HepG2 (cell line): ENCODE data around the gene THSD1. TPM values are rescaled to one million over a fixed set of nuclear protein-coding genes. Genes with fewer than 3 reads are reported as not detected.
A peak's percentile ranks its signal among the peaks of the same experiment; 100 is the strongest.

Experiments
- ARNTL ChIP-seq: sonication (generic); formaldehyde crosslinking; IDR thresholded peaks from 2 replicates; pipeline ENCODE4 v1.4.0; 2020; ENCODE audit warnings: mild to moderate bottlenecking, missing genetic modification reagents
- FOXK2 ChIP-seq: fragments of 450-650 bp; IDR thresholded peaks from 2 replicates; pipeline ENCODE4 v1.6.1; 2016
- HHEX ChIP-seq: IDR thresholded peaks from 2 replicates; pipeline ENCODE4 v1.6.1; 2016; ENCODE audit warnings: control low read depth
- KDM3A ChIP-seq: IDR thresholded peaks from 2 replicates; pipeline ENCODE4 v1.6.1; 2018; ENCODE audit warnings: low read depth, missing compliant biosample characterization
- PLRG1 ChIP-seq: fragments of 450-650 bp; conservative IDR thresholded peaks from 2 replicates; pipeline ENCODE4 v1.6.1; 2016
- SMAD9 ChIP-seq: sonication (generic); formaldehyde crosslinking; IDR thresholded peaks from 2 replicates; pipeline ENCODE4 v1.5.1; 2020; ENCODE audit warnings: mild to moderate bottlenecking, missing genetic modification reagents
- ZBTB7A ChIP-seq: sonication (generic); formaldehyde crosslinking; IDR thresholded peaks from 2 replicates; pipeline ENCODE4 v1.8.0; 2022; ENCODE audit warnings: mild to moderate bottlenecking, missing genetic modification reagents
- ZNF12 ChIP-seq: sonication (generic); formaldehyde crosslinking; IDR thresholded peaks from 2 replicates; pipeline ENCODE4 v1.5.0; 2020; ENCODE audit warnings: missing genetic modification reagents
- ZNF180 ChIP-seq: sonication (generic); formaldehyde crosslinking; IDR thresholded peaks from 2 replicates; pipeline ENCODE4 v1.4.0; 2020; ENCODE audit warnings: low read depth, missing genetic modification reagents, borderline replicate concordance
- ZNF251 ChIP-seq: sonication (generic); formaldehyde crosslinking; IDR thresholded peaks from 2 replicates; pipeline ENCODE4 v1.9.0; 2021; ENCODE audit warnings: mild to moderate bottlenecking, missing genetic modification reagents
- ZNF589 ChIP-seq: sonication (generic); formaldehyde crosslinking; conservative IDR thresholded peaks from 2 replicates; pipeline ENCODE4 v1.8.0; 2022; ENCODE audit warnings: mild to moderate bottlenecking, moderate library complexity, missing genetic modification reagents
- ZNF777 ChIP-seq: sonication (generic); formaldehyde crosslinking; IDR thresholded peaks from 2 replicates; pipeline ENCODE4 v1.4.0; 2020; ENCODE audit warnings: missing genetic modification reagents
- polyA plus RNA-seq, 8 experiments: library from polyadenylated mRNA; depleted of rRNA in 3 of 8; stranded (reverse) in 7 of 8; unstranded in 1 of 8; fragments of >200 nt; fragmentation: Illumina TruSeq in 4 of 8; extraction: Trizol in 4 of 8; gene quantifications; 2 replicates each; pipeline versions ENCODE4 v1.2.1 to v1.2.3, GENCODE V29; 2011 to 2016; ENCODE audit warnings: low read depth in 4 of 8, missing spikeins in 1 of 8, mixed read lengths in 1 of 8; ENCODE audit not compliant: insufficient read depth in 1 of 8
- total RNA-seq, 5 experiments: library from RNA; depleted of rRNA; stranded (reverse); fragments of >200 nt; fragmentation: Illumina TruSeq; extraction: Trizol; gene quantifications; 2 replicates each; pipeline ENCODE4 v1.2.3, GENCODE V29; 2016; ENCODE audit warnings: low read depth in 1 of 5
- TF ChIP-seq, protein P1 (sequence below): sonication (generic); formaldehyde crosslinking; IDR thresholded peaks from 2 replicates; pipeline ENCODE4 v1.5.0; 2020; ENCODE audit warnings: missing genetic modification reagents
- TF ChIP-seq, protein P2 (sequence below): sonication (generic); formaldehyde crosslinking; IDR thresholded peaks from 2 replicates; pipeline ENCODE4 v1.4.0; 2020; ENCODE audit warnings: missing genetic modification reagents, mild to moderate bottlenecking, borderline replicate concordance
- TF ChIP-seq, protein P3 (sequence below): sonication (generic); formaldehyde crosslinking; conservative IDR thresholded peaks from 2 replicates; pipeline ENCODE4 v1.5.0; 2020; ENCODE audit warnings: missing genetic modification reagents
- TF ChIP-seq, protein P4 (sequence below): sonication (generic); formaldehyde crosslinking; IDR thresholded peaks from 2 replicates; pipeline ENCODE4 v1.4.0; 2020; ENCODE audit warnings: mild to moderate bottlenecking, missing genetic modification reagents
- TF ChIP-seq, protein P5 (sequence below): sonication (generic); formaldehyde crosslinking; conservative IDR thresholded peaks from 2 replicates; pipeline ENCODE4 v1.4.0; 2020; ENCODE audit warnings: missing genetic modification reagents

The THSD1 gene
- total and polyA plus RNA-seq, 2 of the 13 experiments (the other 11 are each of a cell fraction or from before 2014, with no cell fraction given), result 0.11 to 0.15 TPM

DNA sequence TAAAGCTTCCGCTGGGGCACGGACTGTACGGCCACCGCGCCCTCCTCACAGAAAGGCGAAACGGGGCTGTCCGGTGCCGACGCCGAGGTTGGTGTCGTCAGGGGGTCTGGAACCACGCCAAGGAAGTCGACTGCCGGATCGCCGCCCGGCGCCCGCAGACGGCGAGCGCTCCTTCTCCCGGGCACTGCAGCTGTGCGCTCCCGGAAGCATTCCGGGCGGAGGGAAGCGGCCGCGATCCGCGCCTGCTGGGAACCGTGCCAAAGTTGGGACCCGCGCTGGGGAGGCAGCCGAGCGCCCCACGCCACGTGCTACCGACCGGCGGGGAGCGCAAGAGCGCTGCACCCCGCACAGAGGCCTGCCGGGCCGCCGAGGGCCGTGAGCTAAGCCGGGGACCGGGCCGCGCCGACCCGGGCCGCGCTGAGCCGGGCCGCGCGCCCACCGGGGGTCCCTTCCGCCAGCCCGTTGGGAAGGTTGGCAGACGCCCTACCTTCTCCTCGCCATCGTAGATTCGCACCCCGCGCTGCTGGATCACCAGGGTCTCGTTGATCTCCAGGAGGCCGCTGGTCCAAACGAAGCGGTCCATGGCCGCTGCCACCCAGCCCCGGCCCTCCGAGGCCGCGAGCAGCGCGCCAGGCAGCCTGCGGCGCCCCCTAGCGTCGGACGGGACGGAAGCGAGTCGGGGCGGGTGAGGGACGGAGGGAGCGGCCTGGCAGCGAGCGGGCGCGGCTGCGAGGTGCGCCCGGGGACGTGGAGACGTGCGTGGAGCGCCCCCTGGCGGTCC lies 44.2 kb upstream of the THSD1 start, which contains the start of gene VPS36 (continued):
- TF ChIP-seq, protein P1, sequence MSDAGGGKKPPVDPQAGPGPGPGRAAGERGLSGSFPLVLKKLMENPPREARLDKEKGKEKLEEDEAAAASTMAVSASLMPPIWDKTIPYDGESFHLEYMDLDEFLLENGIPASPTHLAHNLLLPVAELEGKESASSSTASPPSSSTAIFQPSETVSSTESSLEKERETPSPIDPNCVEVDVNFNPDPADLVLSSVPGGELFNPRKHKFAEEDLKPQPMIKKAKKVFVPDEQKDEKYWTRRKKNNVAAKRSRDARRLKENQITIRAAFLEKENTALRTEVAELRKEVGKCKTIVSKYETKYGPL (CRISPR knock-in tag), result peak; percentile 85
- TF ChIP-seq ZNF180 (no peak), SMAD9 (CRISPR knock-in tag) (no peak), ZNF12 (CRISPR knock-in tag) (peak; percentile 53; the same call in 1 of the 2 replicates), ZNF251 (CRISPR knock-in tag) (peak; percentile 38; the same call in 1 of the 2 replicates), ZNF777 (peak; percentile 81), ZBTB7A (CRISPR knock-in tag) (peak; percentile 71), FOXK2 (no peak), PLRG1 (no peak), KDM3A (peak; percentile 96), HHEX (CRISPR knock-in tag) (no peak), ARNTL (CRISPR knock-in tag) (0 out of 2 replicates have a peak, but pooled peaks have one; percentile 38), ZNF589 (peak; percentile 73)
- TF ChIP-seq, protein P2, sequence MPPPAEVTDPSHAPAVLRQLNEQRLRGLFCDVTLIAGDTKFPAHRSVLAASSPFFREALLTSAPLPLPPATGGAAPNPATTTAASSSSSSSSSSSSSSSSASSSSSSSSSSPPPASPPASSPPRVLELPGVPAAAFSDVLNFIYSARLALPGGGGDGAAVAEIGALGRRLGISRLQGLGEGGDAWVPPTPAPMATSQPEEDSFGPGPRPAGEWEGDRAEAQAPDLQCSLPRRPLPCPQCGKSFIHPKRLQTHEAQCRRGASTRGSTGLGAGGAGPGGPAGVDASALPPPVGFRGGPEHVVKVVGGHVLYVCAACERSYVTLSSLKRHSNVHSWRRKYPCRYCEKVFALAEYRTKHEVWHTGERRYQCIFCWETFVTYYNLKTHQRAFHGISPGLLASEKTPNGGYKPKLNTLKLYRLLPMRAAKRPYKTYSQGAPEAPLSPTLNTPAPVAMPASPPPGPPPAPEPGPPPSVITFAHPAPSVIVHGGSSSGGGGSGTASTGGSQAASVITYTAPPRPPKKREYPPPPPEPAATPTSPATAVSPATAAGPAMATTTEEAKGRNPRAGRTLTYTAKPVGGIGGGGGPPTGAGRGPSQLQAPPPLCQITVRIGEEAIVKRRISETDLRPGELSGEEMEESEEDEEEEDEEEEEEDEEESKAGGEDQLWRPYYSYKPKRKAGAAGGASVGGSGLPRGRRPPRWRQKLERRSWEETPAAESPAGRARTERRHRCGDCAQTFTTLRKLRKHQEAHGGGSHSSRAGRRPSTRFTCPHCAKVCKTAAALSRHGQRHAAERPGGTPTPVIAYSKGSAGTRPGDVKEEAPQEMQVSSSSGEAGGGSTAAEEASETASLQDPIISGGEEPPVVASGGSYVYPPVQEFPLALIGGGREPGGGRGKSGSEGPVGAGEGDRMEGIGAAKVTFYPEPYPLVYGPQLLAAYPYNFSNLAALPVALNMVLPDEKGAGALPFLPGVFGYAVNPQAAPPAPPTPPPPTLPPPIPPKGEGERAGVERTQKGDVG, result no peak
- TF ChIP-seq, protein P3, sequence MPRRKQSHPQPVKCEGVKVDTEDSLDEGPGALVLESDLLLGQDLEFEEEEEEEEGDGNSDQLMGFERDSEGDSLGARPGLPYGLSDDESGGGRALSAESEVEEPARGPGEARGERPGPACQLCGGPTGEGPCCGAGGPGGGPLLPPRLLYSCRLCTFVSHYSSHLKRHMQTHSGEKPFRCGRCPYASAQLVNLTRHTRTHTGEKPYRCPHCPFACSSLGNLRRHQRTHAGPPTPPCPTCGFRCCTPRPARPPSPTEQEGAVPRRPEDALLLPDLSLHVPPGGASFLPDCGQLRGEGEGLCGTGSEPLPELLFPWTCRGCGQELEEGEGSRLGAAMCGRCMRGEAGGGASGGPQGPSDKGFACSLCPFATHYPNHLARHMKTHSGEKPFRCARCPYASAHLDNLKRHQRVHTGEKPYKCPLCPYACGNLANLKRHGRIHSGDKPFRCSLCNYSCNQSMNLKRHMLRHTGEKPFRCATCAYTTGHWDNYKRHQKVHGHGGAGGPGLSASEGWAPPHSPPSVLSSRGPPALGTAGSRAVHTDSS (CRISPR knock-in tag), result no peak
- TF ChIP-seq, protein P4, sequence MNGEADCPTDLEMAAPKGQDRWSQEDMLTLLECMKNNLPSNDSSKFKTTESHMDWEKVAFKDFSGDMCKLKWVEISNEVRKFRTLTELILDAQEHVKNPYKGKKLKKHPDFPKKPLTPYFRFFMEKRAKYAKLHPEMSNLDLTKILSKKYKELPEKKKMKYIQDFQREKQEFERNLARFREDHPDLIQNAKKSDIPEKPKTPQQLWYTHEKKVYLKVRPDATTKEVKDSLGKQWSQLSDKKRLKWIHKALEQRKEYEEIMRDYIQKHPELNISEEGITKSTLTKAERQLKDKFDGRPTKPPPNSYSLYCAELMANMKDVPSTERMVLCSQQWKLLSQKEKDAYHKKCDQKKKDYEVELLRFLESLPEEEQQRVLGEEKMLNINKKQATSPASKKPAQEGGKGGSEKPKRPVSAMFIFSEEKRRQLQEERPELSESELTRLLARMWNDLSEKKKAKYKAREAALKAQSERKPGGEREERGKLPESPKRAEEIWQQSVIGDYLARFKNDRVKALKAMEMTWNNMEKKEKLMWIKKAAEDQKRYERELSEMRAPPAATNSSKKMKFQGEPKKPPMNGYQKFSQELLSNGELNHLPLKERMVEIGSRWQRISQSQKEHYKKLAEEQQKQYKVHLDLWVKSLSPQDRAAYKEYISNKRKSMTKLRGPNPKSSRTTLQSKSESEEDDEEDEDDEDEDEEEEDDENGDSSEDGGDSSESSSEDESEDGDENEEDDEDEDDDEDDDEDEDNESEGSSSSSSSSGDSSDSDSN, result peak; percentile 97
- TF ChIP-seq, protein P5, sequence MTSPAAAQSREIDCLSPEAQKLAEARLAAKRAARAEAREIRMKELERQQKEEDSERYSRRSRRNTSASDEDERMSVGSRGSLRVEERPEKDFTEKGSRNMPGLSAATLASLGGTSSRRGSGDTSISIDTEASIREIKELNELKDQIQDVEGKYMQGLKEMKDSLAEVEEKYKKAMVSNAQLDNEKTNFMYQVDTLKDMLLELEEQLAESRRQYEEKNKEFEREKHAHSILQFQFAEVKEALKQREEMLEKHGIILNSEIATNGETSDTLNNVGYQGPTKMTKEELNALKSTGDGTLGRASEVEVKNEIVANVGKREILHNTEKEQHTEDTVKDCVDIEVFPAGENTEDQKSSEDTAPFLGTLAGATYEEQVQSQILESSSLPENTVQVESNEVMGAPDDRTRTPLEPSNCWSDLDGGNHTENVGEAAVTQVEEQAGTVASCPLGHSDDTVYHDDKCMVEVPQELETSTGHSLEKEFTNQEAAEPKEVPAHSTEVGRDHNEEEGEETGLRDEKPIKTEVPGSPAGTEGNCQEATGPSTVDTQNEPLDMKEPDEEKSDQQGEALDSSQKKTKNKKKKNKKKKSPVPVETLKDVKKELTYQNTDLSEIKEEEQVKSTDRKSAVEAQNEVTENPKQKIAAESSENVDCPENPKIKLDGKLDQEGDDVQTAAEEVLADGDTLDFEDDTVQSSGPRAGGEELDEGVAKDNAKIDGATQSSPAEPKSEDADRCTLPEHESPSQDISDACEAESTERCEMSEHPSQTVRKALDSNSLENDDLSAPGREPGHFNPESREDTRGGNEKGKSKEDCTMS (CRISPR knock-in tag), result no peak
